ENCODE results near the gene LIN52.

LIN52 gene

DNA sequence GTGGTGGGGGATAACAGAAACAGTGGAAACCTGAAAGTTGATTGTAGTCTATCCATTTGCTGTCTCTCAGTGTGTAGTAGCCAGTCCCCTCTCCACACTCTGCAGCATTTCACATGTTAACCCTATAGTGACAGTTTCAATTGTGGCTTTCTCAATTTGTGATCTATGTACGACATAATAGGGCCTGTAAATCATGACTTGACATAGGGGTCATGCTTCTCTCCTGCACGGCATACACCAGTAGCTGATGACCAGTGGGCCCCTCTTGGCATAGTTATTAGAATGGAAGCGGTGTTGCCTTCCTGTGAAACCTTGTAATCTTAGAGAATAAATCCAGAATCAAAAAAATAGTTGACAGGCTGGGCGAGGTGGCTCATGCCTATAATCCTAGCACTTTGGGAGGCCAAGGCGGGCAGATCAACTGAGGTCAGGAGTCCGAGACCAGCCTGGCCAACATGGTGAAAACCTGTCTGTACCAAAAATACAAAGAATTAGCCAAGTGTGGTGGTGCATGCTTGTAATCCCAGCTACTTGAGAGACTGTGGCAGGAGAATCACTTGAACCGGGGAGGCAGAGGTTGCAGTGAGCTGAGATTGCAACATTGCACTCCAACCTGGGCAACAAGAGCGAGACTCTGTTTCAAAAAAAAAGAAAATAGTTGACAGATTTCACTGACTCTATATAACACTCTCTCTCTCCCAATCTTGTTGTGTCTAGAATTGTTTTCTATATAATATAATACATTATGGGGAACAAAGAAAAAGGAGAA lies 109.9 kb downstream of the LIN52 start:
- DNase-seq, result no peak

DNA sequence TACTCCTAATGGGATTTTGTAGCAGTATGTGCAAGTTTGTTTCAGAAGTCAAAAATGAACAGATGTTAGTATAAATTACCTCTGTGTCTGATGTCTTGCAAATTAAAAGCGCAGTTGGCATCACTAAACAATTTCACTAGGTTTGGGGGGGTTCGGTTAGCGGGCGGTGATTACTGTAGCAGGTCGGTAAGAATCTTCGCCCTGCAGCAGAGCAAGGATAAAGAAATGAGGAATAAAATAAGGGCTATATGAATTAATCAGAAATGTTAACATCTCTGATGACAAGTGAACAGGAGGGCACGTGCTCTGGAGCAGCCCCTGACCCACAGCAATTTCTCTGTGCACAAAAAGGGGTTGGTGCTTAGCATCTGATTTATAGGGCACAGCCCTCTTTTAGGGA lies 110.9 kb downstream of the LIN52 start:
- no peak for DNase-seq

DNA sequence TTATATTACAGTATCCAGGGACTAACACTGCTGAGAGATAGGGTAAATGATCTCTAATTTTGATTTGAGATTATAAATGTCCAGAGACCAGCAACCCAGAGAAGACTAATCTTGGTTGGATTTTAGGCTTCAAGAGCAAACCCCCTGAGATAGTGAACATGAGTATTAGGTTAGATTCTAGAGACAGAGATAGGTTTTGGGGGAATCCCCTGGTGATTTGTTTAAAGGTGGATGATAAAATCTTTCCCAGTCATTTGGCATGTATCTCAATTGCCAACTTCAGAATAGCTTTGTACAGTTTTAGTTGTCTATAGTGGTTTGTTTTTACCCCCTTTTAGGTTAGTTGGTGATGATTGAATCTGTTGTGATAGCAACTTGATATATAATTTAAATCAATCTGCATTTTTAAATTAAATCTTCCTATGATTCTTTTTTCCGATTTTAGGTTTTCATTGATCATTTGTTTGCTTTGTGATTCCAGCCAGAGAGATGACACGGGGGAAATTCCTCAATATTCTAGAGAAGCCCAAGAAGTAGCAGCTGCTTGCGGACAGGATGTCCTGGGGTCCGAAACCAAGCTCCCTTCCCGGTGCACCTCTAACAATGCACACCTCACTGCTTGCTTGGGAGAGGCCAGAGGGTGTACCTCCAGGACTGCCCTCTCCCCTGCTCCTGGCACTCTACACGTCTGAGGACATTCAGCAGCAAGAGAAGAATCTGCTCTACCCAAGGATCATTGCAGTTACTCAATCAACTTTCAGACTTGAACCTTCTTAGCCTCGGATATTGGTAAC lies 113.9 kb downstream of the LIN52 start:
- no peak for DNase-seq

DNA sequence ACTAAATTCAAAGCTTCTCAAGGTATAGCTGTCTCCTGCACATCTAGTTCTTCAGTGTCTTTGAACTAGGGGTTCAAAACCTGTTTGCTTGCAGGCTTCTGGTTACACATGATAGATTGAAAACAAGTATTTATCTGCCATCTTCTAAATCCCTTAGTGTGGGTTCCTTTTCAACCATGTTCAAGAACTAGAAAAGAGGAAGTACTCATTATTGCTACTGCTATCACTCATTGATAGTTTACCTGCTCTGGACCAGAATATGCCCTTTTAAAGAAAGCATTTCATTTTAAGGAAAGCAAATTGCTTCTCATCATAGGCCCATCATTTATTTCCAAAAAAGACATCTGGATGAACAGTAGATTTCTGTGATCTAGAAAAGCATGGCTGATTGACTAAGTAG lies 117.4 kb downstream of the LIN52 start:
- DNase-seq, result no peak

DNA sequence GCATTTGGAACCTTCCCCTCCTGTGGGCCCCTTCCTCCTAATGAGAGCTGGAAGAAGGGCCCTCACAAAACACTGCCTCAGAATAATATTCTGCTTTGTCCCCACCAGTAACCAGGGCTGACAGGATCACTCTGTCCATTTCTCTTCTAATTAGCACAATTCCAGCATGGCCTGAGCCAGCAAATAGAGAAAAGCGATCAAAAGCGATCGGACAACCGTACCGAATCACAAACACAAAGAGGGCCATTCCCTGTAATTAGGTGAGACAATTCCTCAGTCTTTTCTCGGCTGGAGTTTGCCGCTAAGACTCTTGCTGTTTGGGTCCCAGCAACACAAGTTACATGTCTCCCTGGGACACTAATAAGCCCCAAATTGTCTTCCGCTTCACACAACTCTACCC lies 118.9 kb downstream of the LIN52 start:
- no peak for DNase-seq

DNA sequence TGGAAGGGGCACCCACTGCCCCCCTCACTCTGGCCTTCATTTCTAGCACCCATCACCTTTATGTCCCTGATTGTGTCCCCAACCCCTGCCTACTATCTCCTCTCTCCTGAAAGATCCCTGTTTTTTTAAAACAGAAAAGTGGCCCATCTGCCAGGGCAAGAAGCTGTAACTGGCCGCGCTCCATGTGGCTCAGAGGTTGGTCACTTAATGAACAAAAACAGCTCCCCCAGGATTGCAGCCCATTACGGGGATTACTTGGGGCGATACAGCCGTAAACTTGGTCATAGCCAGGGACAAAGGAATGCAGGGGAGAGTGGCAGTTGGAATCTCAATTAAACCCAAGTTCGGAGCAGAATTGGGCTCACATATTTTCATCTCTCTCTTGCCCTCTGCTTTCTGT lies 119.7 kb downstream of the LIN52 start:
- no peak for DNase-seq

DNA sequence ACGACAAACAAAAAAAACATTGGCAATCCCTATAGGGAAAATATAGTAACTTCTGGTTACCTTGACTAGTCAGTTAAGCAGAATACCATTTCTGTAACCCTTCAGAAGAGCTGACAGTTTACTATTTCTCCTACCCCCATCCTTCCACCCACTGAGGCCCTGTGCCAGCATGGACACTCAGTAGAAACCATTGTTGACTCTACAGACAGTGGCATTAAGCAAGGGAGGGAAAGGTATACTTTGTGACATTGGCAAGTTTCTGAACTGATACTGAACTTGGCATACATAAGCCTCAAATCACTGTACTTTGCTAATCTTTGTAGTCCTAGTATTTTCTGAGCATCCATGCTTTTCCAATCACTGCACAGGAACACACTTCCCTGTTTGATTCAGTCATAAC lies 121.1 kb downstream of the LIN52 start:
- DNase-seq, result no peak

DNA sequence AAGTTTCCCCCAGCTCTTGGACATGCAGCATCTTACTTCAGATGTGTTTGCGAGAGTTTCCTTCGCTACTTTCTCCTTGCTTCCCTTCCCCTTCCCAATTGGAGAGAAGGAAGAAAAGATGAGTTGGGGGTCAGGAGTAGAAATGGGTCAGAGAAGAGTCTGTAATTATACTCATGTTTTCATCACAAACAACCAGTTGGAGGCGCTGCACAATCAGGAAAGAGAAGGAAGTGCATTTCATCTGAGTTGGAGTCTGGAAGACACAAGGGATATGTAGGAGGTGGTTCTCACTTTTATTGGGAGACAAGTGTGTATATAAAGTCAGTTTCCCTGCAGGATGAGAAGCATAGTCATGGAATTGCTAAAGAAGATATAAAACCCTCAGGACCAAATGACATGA lies 123.2 kb downstream of the LIN52 start:
- DNase-seq, result no peak

DNA sequence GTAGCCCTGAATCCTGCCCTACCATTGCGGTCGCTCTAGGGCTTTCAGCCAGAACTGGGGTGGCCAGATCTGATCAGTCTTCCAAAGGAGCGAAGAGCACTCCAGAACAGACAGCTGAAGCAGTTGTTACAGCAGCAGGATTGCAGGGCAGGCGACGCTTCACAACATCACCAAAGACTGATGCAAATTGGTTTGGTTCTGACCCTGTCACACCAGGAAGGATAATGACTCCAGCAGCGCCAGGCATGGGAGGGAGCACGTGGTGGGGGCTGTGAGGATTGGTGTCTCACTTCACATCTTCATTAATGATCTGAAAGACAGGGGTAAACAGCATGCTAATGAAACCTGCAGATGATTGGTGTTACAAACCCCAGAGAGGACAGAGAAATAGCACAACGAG lies 123.9 kb downstream of the LIN52 start:
- DNase-seq, result no peak

DNA sequence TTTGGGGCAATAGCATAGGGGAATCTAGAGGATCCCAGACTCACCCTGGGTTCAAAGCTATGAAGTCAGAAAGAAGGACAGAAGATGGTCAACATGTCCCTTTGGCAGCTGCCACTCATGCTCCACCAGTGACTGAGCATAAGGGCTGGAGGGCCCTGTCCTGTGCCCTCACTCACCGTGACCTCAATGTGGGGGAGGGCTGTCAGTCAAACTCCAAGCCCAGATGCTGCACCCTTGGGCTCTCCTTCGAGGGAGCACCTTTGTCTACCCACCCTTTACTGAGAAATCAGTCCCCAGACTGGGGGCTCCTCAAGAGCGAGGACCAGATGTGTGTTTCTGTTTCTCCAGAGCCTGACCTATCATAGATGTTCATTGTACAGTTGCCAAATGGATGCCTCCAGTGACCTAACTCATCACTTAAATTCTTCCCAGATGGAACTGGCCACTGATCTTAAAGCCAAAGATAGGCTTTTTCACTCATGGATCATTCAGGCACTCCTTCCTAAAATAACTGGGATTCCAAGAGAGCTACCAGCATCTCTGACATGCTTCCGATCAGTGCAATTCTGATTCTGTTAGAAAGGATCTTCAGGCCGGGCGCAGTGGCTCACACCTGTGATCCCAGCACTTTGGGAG lies 127.3 kb downstream of the LIN52 start:
- no peak for DNase-seq

DNA sequence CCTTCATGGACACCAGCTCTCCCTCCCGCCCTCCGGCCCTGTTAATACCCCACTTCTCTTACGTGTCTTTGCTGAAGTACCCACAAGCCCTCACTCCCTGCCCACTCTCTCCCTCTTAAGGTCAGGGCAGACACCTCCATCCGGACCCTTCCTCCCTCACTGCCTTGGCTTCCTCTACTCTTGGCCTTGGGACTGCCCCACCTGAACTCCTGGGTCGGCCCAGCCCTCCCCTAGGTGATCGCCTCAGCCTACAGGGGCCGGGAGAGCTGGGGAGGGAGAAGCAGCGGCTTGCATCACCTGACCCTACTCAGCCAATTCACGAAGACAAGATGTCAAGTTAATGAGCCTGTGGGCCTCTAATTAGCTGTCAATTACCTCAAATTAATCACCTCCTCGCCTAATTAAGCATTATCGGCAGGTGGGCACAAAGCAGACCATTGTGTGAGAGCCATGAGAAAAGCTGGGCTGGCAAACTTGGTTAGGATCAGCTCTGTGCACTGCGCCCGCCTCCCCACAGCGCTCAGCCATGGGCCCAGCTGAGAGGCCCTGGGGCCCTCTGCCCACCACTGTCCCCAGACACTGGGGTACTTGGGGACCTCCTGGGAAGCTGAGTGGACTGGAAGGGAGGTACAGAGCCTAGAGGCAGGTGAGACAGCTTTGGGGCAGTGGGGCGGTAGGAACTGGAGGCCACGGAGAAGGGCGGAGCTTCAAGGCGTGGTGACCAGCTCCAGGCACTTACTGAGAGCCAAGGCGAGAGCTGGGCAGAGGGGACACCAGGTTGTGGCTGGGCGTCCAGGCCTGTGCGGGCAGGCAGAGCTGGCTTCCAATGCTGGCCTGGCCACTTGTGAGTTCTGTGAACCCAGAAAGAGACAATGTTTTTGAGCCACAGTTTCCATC lies 129.4 kb downstream of the LIN52 start:
- DNase-seq, result no peak

DNA sequence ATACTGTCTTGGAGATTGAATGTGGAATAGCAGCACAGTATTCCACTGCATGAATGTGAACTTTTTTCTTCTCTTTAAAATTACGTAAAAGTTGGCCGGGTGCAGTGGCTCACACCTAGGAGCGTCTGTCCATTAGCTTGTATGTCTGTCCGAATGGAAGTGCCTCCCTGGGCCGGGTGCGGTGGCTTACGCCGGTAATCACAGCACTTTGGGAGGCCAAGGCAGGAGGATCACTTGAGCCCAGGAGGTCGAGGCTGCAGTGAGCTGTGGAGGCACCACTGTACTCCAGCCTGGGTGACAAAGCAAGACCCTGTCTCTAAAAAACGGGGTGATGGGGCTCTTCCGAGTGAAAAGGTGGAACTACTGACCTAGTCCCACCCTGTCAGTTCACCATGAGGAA lies 131.9 kb downstream of the LIN52 start:
- no peak for DNase-seq

DNA sequence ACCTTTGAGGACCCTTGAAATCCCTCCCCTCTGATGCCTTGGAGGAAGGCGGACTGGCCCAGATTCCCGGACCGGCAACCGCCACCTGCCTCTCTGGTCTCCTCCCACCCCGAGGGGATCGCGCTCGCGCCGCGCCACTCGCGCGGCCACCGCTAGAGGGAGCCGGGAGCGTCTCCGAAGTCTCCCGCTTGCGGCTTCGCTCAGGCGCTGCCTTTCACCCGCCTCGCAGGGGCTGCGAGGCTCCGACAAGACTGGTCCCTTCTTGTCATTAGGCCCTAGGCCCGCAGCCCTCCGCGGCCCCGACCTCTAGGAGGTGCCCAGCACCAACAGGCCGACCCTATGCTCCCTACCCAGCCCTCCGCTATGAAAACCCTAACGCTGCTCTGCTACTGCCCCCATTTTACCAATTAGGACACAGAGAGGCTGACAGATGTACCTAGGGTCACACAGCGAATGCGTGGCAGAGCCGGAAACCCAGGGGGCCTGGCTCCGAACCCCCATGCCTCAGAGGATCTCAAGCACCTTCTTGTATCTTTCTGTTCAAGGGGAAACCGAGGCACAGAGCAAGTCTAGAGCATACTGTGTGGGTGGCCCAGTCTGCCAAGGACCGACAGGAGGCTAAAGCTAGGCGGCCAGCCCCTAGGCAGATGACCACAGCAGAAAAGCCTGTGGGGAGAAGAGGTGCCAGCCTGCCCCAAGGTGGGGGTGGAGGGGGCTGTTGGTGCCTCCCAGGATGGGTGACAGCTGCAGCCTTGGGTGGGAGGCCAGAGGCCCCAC lies 133.1 kb downstream of the LIN52 start:
- DNase-seq, result peak; percentile 58

DNA sequence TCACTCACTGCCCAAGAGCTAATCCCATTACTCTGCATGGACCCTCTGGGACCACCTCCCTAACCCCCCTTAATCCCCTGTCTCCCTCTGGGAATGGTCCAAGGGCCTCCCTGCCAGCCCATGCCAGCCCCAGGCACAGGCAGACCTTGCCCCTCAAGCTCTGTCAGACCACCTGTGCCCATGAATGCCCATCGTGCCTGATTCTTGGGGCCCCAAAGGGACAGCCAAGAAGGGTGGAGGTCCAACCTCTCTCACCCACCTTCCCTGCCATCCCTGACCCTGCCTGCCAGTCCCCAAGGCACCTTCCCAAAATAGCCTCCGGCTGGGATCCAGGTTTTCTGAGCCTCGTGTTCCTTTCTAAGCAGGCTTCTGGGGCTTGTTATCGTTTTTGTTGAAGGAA lies 133.7 kb downstream of the LIN52 start:
- DNase-seq, result no peak

DNA sequence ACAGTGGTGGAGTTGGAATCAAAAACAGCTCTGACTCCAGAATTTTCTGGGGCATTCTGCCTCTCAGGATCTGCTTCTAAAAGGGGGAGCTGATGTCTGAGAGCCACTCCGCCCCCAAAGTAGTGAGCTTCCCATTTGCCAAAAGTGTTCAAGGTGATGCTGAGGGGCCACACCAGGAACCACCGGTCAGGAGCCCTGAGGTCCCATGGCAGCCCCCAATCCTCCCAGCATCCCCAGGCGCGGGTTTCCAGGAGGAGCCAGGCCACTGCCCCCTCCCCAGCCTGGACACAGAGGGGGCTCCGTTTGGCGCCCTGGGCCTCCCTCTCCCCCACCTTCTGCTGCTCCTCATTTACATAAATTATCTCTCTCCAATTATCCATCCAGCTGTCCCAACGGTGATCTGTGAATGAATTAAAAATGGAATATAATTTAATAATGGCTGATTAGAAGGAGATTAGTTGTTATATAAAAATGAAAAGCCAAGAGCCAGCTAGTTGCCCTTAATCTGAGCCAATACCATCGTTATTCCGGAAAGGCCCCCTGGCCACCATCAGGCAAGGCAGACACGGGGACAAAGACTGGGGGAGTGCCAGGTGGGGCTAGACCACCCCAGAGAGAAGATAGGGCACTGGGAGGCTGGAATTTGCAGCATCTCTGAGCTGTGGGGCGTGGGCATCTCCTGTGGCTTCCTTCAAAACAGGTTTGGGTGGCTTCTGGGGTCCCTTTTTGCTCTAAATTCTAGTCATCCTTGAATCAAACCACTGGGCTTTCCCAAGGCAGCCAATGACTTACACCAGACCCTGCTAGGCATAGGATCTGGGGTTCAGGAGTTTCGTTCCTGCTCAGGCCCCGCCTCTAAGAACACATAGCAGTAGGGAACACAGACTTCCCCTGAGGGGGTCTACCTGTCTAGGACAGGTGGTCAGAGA lies 134.8 kb downstream of the LIN52 start:
- no peak for DNase-seq

DNA sequence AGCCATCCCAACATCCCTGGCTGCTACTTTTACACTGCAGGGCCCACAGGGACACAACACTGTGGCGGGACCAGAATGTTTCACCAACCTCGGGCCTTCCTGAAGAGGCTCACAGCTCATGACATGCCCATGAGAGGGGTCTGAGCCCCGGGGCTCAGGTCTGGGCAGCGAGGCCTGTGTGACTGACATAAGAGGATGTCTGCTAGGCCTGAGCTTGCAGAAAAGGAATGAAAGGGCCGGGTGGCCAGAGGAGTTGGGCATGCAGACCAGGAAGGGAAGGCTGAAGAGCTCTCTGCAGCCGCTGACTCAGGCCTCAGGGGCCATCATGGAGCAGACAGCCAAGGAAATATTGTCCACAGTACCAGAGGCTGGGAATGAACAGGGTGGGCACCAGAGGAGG lies 136.2 kb downstream of the LIN52 start:
- DNase-seq, result no peak

DNA sequence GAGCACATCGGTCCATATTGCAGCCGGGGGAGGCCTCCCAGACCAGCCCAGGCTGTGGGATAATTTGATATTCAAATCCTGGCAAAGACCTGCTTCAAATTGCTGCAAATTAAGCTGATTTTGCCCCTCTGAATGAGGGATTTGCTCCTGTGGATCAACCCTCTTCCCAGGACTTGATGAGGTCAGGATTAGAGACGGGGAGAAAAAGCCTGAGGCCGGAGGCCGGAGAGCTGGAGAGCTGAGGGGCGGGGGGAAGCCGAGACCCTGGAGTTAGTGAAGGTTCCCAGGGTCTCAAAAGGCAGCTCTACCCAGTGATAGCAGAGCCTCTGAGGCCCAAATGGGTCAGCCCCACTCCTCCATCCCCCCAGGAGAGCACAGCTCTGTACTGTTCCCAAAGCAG lies 137.0 kb downstream of the LIN52 start:
- DNase-seq, result no peak

DNA sequence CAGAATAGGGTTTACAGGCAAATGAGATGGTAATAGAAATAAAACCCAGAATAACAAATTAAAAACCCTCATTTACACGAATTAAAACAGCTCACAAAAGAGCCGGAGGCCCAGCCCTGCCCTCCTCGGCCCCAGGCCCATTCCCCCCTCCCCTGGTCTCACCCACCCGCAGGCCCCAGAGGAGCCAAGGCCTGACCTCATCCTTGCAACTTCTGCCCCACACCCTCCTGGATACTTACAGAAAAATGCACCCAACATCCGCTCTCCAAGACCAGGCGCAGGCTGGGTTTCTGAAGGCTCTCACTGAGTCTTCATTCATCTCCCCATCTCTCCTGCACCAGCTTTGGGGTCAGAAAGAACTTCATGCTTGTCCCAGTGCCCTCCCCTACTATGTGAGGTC lies 138.3 kb downstream of the LIN52 start:
- DNase-seq, result no peak

DNA sequence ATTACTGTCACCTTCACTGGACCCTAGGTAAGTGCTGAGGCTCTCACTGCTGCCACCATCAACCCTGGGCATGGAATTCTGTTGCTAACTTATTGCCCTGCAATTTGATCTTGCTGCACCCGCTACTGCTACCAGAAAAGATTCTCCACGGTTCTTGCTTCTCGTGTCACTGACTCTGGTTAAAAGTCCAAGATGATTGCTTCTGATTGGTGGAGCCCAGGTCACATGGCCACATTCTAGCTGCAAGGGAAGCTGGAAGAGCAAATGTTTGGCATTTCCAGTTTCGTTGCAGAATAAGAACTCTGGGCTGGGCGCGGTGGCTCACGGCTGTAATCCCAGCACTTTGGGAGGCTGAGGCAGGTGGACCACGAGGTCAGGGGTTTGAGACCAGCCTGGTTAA lies 147.0 kb downstream of the LIN52 start:
- no peak for DNase-seq

DNA sequence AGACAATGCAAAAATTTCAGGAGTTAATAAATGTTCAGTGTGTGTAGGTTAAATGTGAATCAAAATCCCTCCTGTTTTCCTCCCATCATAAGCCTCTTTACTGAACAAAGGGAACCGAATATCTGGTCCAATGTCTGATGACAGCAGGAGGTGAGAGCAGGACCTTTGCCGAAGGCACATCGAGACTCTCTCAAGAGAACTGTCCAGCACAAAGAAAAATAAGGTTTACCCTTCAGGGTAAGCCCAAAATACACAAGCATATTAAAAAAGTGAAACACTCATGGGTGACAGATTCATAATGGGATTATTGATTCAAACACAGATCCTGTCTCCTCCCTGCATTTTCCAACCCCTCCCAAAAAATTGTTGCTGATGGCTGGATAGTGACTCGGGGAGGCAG lies 150.3 kb downstream of the LIN52 start:
- DNase-seq, result no peak

DNA sequence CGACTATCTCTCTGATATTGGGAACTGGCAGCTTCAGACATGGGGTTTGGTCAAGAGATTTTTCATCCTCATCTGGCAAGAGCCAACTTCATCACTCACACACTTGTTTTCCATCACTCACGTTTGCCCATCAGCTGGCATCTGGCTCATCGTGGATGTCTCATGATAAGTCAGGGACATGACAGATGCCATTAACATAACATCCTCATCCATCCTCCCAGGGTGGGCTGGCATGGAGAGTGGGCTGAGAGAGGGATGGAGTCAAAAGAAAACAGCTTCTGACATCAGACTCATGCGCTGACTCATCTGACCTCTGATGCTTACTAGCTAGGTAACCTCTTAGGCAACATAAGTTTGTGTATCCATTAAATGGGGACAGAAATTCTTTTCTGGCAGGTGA lies 152.7 kb downstream of the LIN52 start:
- DNase-seq, result no peak

All from fibroblast of skin of back (primary cell).